Cardiac septum (tissue), 1 donor: ENCODE measurements around the gene RXRB. TPM values are rescaled to one million over a fixed set of nuclear protein-coding genes. Genes with fewer than 3 reads are reported as not detected.

Experiments used
- DNase-seq: peaks from one replicate; pipeline ENCODE4 v3.0.0-alpha.2; 2020; ENCODE audit warnings: low spot score
- intact Hi-C: fragments of 100-400 bp; cut with DNase I; formaldehyde crosslinking; loops from one replicate; pipeline ENCODE4 v1.14.0; 2022
- total RNA-seq: library from RNA; stranded (reverse); fragmentation: NEBNext Ultra II Directional; extraction: Animal tissue kit (Norgen Biotek cat#: 25700); gene quantifications from one replicate; pipeline ENCODE4 v1.2.1, GENCODE V29; 2021
- donor health status: DM: no; HTN: no; CAD: no.

The RXRB gene
- total RNA-seq, 1 donor from 2014 or later, result 33.5 TPM

DNA sequence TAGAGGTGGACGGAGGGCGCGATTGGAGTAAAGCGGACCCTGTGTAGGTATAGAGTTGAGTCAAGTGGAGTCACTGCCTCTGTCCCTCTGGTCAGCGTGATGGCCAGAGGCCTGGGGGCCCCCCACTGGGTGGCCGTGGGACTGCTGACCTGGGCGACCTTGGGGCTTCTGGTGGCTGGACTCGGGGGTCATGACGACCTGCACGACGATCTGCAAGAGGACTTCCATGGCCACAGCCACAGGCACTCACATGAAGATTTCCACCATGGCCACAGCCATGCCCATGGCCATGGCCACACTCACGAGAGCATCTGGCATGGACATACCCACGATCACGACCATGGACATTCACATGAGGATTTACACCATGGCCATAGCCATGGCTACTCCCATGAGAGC, 681 bp upstream of the RXRB start:
- peak; percentile 72 for DNase-seq
- intact Hi-C loops, result loop anchor here (2.0 to 5.0 kb wide), 2 partner anchors 46 to 230 kb away; no protein-coding TSS in a partner anchor

DNA sequence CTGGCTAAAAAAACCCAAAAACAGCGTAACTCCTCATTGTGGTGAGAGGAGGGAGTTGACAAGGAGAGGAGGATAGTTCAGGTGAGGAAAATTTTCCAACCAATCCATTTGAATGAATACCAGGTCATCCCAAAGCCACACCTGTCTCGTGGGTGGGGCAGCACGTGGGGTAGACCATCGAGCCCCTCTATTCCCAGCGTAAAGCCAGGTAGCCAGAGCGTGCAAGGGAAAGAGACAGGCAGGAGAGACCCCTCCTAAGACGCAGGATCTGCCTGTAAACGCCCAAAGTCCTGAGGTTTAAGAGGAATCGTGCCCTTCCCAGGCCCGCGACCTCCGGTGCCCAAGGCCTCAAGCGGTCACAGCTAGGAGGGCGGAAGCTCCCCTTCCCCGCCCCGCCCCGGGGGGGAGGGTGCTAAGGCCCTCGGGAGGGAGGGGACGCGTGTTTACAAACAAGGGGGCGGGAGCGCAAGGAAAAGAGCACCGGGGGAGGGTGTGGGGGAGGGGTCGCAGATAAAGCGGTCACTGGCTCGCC, 712 bp downstream of the RXRB start:
- intact Hi-C loops, result loop anchor here (2.0 to 5.0 kb wide), 2 partner anchors 48 to 229 kb away; no protein-coding TSS in a partner anchor

DNA sequence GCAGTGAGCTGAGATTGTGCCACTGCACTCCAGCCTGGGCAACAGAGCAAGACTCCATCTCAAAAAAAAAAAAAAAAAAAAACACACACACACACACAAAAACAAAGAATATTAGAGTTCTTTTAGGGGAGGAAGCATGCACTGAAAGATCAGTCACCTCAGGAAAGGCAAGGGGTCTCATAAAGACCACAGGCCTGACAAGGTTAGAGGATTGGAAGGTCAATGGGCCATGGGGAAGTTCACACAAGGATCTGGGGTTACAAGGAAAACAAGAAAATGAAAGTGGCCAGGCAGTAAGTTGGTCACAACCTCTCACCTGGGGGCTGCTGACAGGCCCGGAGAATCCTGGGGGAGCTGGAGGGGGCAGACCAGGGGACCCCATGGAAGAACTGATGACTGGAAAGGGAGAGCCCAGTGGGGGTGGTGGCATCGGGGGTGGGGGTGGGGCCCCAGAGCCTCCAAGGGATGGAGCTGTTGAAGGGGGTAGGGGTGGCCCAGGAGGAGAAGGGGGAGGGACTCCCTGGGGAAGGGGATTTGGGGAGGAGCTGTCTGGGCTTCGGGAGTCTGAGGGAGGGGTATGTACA, 1.5 kb downstream of the RXRB start:
- no peak for DNase-seq
- intact Hi-C loops, result no loop called here

More for the DNA sequence above, 712 bp downstream of the RXRB start:
- DNase-seq, result no peak

DNA sequence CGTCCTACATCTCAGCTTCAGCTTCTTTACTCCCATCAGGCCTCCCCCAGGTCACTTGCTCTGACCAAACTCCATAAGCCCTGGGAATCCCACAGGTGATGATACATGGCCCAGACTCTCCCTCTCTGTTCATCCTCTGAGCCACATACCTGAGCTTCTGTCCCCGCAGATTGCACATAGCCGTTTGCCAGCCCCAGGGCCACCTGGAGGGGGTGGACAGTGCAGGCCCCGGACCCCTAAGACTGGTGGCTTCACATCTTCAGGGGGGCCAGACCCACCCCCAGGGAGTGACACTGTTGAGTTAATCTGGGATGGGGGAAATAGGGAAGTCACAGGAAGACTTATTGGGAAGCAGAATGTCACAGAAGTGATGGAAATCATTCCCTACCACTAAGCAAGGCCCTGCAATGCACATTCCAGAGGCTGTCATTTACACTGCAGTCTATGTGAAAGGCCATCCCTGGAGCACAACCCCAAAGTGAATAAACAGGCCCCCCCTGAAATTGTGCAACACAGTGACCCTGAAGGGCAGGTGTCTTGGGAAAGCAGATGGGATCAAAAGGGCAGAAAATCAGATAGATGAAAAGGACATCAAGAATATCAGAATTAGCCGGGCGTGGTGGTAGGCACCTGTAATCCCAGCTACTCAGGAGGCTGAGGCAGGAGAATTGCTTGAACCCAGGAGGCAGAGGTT, 2.2 kb downstream of the RXRB start:
- intact Hi-C loops, result no loop called here
- no peak for DNase-seq

GRCh38 chr6:33197431-33198048, 2.9 kb downstream of the RXRB start:
- intact Hi-C loops, result loop anchor here (2.0 kb wide), 1 partner anchor 35 kb away; no protein-coding TSS in a partner anchor
- DNase-seq, result no peak

DNA sequence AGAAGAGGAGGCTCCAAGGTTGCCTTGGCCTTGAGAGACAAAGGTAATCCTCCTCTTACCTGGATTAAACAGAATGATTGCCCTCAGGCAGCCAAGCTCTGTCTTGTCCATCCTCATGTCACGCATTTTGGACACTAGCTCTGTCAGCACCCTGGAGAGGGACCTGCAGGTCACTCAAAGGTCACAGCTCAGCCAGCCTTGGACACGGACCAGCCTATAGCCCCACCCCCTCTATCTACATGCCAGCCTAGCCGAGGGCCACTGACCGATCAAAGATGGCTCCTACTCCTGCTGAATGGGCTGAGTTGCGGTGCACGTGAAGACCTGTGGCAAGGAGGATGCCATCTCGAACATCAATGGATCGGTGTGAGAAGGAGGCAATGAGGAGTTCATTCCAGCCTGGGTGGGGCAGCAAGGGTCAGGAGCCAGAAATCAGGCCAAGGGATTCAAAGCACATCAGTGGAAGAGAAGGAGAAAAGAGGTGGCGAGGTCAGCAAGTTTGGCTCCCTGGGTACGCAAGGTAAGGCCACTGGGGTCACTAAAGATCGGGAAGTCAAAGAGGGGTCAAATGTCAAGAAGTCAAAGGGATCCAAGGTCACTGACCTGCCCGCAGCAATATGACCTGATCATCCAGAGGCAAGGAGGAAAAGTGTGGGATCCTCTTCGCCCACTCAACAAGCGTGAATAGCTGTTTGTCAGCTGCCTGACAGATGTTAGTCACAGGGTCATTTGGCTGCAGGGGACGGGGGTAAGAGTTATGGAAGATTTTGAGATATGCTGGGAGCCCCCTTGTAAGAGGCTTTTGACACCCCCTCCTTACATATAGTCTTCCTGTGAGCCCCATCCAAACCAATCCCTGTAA, 4.9 kb downstream of the RXRB start:
- no peak for DNase-seq
- intact Hi-C loops, result loop anchor here (2.0 kb wide), 1 partner anchor 33 kb away; no protein-coding TSS in a partner anchor

DNA sequence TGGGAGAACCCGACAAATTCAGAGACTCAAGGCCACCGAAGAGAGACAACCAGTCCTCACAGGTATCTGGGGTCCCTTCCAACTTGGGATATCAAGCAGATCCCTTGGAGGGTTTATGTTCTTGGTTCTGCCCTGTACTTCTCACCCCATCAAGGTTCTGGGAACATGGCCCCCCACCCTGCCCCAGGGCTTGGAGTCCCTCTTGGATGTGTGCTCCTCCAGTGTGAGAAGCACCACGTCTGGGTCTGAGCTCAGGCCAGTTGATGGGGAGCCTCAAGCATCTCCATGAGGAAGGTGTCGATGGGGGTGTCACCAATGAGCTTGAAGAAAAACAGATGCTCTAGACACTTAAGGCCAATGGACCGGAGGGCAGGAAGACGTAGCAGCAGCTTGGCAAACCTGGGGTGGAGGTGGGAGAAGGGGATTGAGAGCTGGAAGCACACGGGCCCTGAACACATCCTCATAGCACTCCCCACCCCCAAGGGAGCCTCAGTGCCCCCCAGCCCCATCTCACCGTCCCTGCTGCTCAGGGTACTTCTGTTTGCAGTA, 6.0 kb downstream of the RXRB start:
- no peak for DNase-seq
- intact Hi-C loops, result no loop called here

DNA sequence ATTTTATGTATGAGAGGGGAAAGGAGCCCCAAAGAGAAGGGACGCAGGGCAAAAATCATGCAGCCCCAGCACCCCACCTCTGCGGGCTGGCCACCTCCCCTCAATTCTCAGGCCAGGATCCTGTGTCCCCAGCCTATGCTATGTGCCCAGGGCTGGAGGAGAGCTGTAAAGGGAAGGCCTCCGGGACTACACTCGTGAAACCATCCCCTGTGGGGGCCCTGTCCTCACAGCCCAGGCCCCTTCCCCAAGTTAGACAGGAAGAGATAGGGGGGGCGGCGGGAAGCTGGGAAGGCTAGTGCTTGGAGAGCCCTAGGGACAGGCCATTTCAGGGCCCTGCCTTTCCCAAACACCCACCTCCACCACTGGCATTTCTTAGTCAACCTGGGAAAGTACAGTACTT, 6.8 kb downstream of the RXRB start:
- intact Hi-C loops, result no loop called here
- DNase-seq, result no peak

- intact Hi-C loops, result no loop called here
- DNase-seq, result no peak
Observed at GRCh38 chr6:33192671-33193602, 7.5 kb downstream of the RXRB start.

DNA sequence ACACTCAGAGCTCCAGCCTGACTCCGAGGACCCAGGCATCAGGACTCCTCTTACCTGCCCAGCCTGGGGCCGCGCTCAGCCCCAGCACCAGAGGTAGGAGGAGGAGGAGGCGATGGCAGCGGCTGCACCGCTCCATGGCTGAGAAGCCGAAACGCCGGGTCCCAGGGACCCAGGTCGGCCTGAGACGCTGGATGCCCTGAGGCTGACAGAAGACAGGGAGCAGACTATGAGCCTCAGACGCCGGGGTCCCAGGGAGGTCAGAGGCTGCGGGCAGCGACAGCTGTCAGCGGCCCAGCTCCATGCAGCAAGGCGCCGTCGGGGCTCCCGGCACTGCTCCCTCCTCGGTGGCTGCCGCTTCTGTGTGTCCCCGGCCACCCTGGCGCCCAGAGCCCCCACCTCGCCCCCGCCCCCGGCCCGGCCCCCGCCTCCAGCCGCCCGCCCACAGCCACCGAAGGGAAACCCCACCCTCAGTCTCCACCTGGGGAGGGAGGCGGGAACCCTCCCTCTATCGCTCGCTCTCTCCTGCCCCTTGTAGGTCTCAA, 8.3 kb downstream of the RXRB start, which contains the start of gene COL11A2:
TSS of gene COL11A2 (minus strand) at position 363 of the 542 bp plus-strand sequence. CDS start at position 136, 227 bp downstream.
- DNase-seq, result no peak
- intact Hi-C loops, result no loop called here

- intact Hi-C loops, result no loop called here
- no peak for DNase-seq
Observed at GRCh38 chr6:33191383-33192104, 8.9 kb downstream of the RXRB start.

GRCh38 chr6:33190504-33191107, 9.9 kb downstream of the RXRB start:
- intact Hi-C loops, result no loop called here
- no peak for DNase-seq

GRCh38 chr6:33189625-33190448, 10.6 kb downstream of the RXRB start:
- intact Hi-C loops, result no loop called here
- DNase-seq, result no peak

DNA sequence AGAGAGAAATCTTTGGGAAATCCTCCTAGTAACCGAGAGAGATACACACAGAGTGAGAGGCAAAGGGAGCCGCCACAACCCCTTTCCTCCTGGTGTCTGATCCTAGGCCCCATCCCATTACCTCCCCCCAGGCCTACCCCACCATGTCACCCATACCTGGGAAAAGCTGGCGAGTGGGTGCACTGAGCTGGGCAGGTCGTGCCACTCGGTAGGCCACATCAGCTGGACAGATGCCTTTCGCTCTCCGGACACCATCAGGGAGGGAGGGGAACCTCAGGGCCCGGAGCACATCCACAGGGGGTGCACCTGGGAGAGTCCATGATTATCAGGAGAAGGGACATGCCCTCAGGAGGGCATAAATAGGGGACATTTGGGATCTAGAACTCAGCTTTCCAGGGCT, 11.3 kb downstream of the RXRB start:
- intact Hi-C loops, result no loop called here
- DNase-seq, result no peak

DNA sequence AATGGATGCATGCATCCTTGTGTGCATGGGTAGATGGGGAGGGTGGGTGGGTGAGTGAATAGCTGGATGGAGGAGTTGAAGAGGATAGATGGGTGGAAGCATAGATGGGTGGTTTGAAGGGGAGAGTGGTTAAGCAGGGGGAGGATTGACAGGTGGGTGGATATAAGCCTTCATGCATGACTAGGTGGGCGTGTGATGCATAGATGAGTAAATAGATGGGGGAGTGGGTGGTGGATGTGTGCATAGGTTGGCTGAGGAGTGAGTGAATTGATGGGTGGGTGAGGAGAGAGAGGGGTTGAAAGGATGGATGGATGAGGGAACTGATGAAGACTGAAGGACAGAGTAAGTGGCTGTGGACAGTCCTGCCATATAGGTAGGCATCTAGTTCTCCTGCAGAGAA, 12.7 kb downstream of the RXRB start:
- intact Hi-C loops, result no loop called here
- no peak for DNase-seq

DNA sequence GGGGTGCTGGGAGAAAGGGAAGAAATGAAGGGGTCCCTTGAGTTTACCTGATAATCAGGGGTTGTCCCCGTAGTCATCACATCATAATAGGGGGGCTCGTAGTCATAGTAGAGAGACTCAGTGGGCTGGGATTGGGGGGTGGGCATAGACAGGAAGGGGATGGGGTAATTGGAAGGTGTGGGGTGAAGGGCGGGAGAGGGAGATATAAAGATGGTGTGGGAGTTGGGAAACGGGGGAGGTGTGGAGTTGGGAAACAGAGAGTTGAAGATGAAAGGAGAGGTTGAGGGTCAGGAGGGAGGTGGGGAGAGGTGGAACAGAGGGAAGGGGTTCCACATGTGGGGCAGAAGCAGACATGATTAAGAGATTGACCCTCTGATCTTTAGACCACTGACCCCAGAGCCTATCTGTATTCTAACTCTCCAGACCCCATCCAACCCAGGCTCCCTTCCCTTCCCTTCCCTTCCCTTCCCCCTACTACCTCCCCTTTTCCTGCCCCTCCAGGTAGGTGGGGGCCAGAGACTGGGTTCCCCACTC, 14.7 kb downstream of the RXRB start:
- no peak for DNase-seq
- intact Hi-C loops, result no loop called here
